ENCODE measurements around the gene KIF5B.
"Not testable (repeated sequence)": the region's sequence is repeated elsewhere in the genome, so short reads cannot be mapped to it uniquely, and the experiment has no call there.

KIF5B gene

GRCh38 chr10:32057036-32057372, 779 bp upstream of the KIF5B start:
- DNase-seq, result no peak

GRCh38 chr10:32055478-32056135, 618 bp downstream of the KIF5B start:
- DNase-seq, result no peak

- no peak for DNase-seq
Observed at GRCh38 chr10:32054094-32054493, 2.1 kb downstream of the KIF5B start.

- not testable (repeated sequence) for DNase-seq
Observed at GRCh38 chr10:32053392-32053791, 2.8 kb downstream of the KIF5B start.

GRCh38 chr10:32051926-32052325, 4.3 kb downstream of the KIF5B start:
- DNase-seq, result no peak

- no peak for DNase-seq
Observed at GRCh38 chr10:32050177-32050576, 6.0 kb downstream of the KIF5B start.

- no peak for DNase-seq
Observed at GRCh38 chr10:32049113-32049512, 7.1 kb downstream of the KIF5B start.

- DNase-seq, result no peak
Observed at GRCh38 chr10:32048282-32048681, 7.9 kb downstream of the KIF5B start.

- DNase-seq, result no peak
Observed at GRCh38 chr10:32047881-32048280, 8.3 kb downstream of the KIF5B start.

GRCh38 chr10:32046151-32046550, 10.1 kb downstream of the KIF5B start:
- DNase-seq, result no peak

- DNase-seq, result not testable (repeated sequence)
Observed at GRCh38 chr10:32042730-32043129, 13.5 kb downstream of the KIF5B start.

GRCh38 chr10:32041290-32042028, 14.8 kb downstream of the KIF5B start:
- DNase-seq, result no peak

GRCh38 chr10:32039734-32040133, 16.5 kb downstream of the KIF5B start:
- DNase-seq, result no peak

GRCh38 chr10:32038777-32039176, 17.4 kb downstream of the KIF5B start:
- DNase-seq, result no peak

- no peak for DNase-seq
Observed at GRCh38 chr10:32036922-32037321, 19.3 kb downstream of the KIF5B start.

GRCh38 chr10:32035038-32035437, 21.2 kb downstream of the KIF5B start:
- DNase-seq, result no peak

GRCh38 chr10:32033171-32033570, 23.1 kb downstream of the KIF5B start:
- no peak for DNase-seq

- DNase-seq, result no peak
Observed at GRCh38 chr10:32031920-32032319, 24.3 kb downstream of the KIF5B start.

GRCh38 chr10:32031424-32031823, 24.8 kb downstream of the KIF5B start:
- no peak for DNase-seq

GRCh38 chr10:32028710-32029109, 27.5 kb downstream of the KIF5B start:
- no peak for DNase-seq

- no peak for DNase-seq
Observed at GRCh38 chr10:32023264-32023663, 33.0 kb downstream of the KIF5B start.

GRCh38 chr10:32017044-32017443, 39.2 kb downstream of the KIF5B start:
- no peak for DNase-seq

GRCh38 chr10:32015386-32015785, 40.8 kb downstream of the KIF5B start:
- no peak for DNase-seq

GRCh38 chr10:32007026-32007425, 49.2 kb downstream of the KIF5B start:
- no peak for DNase-seq

- no peak for DNase-seq
Observed at GRCh38 chr10:32005050-32005449, 51.2 kb downstream of the KIF5B start.
